HG02840 (cell line): ENCODE measurements around the gene DRAM1.

Experiments
- ATAC-seq: cut with Tn5 transposase; IDR thresholded peaks from one replicate; pipeline ENCODE4 v1.9.1; 2021; ENCODE audit warnings: mild to moderate bottlenecking, moderate library complexity, moderate number of reproducible peaks; ENCODE audit not compliant: unreplicated experiment, low FRiP score

DRAM1 gene

DNA sequence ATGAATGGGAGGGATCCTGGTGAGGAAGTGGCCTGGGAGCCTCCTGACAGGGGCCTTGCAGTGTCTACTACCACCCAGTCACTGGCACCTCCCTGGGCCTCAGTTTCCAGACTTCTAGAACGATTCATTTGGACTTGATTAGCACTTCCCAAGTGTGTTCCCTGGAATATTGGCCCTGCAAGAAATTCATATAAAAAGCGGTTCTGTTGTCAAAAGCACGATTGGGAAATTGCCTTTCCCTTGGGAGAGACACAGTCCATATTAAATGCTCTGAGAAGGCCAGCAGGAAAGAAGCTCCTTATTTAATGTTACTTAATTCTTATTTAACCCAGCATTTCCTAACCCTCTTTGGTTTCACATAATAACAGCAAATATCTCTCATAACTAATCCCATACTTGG lies 61.9 kb downstream of the DRAM1 start:
- ATAC-seq, result no peak

DNA sequence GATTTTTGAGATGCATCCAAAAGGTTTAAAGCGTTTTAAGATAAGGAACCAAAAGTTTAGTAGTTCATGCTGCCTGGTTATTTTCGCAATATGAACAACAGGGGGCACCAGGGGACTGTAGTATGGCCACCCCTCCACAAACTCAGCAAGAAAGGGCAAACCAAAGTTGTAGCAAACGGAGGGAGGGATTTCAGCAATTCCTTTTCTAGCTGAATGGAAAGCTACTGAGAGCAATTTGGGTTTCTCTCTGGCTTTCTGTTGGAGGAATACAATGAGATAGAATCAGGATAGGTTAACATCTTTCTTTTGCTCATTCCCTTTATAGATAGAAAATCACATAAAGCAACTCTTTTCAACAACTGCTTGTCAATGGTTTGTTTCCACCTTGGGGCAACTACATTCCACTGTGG lies 62.5 kb downstream of the DRAM1 start:
- no peak for ATAC-seq

GRCh38 chr12:101940400-101940950 lies 63.1 kb downstream of the DRAM1 start:
- ATAC-seq, result no peak

DNA sequence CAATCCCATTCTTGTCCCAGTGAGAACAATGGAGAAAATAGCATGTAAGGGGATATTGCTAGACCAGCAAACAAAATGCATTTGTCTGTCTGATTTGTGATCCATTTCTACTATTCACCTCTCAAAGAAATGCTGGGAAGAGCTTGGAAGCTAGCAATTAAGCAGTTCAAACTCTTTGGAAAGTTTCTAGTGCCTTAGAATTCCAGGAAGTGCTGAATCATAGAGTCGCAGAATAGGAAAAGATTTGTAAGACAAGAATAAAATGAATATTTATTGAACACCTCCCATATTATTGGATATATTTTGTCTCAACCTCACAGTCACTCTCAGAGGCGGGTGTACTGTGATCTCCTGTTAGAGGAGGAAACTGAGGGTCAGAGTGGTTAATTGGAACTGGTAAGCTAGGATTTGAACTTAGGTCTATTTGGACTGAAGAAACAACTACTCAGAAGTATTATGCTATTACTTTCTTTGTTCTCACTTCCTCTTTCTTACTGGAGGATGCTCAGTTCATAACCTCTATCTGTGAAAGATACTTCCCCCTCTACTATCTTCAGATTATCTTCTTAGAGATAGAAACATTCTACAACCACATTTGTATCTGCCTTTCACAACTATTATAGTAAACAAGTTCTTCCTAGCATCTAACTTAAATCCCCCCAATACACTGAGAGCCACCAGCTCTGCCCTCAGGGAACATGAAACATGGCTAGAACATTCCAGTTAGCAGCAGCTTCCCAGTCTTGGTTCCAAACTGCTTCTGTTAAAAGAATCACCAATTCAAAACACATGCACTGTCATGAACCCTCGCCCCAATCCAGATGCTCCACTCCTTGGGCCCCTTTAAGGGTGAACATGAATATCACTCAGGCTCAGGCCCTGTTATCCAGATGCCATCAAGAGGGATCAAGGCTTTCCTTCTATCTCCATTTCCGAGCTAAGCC lies 64.2 kb downstream of the DRAM1 start:
- peak; percentile 72 for ATAC-seq

DNA sequence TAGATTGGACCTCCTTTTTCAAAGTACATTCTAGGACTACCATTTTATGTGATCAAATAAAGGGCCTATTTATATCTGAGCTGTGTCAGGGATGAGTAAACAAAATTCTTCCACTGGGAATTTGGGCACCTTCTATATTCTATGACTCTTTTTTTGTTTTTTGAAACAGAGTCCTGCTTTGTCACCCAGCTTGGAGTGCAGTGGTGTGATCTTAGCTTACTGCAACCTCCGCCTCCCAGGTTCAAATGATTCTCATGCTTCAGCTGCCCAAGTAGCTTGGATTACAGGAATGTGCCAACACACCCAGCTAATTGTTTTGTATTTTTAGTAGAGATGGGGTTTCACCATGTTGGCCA lies 64.8 kb downstream of the DRAM1 start:
- no peak for ATAC-seq

- ATAC-seq, result no peak
These were observed 68.2 kb downstream of the DRAM1 start for GRCh38 chr12:101945369-101946232.

DNA sequence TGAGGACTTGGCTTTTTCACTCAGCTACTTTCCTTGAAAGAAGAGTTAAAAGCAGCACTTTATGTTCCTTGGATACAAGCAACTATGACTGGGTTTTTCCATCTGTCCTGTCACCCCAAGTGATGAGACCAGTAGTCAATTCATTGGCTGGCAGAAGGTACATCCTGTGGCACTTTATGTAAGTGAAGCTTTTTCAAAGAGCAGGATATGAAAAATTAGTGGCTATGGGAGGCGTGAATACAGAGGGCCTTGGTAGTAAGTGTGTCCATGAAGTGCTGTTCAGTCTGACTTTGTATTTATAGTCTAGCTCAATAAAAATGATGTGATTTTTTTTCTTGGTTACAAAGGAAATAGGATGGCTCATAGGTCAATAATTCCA lies 68.8 kb downstream of the DRAM1 start:
- ATAC-seq, result no peak

DNA sequence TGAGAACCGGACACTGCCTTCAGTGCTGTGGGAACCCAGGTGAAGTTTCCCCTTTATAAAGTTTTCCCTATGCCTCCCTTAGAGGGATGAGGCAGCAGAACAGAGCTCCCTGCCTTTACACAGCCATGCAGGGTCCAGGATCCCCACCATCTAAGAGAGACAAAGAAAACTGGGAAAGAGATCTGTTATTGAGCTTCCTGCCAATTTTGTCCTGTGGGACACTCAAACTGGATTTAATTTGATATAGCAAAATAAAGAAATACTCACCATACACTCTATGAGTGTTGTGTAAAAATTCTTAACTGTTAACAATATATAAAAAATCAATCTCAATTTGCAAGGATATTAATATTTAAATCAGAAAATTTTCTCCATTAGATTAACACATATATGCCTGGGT lies 69.9 kb downstream of the DRAM1 start:
- ATAC-seq, result no peak

DNA sequence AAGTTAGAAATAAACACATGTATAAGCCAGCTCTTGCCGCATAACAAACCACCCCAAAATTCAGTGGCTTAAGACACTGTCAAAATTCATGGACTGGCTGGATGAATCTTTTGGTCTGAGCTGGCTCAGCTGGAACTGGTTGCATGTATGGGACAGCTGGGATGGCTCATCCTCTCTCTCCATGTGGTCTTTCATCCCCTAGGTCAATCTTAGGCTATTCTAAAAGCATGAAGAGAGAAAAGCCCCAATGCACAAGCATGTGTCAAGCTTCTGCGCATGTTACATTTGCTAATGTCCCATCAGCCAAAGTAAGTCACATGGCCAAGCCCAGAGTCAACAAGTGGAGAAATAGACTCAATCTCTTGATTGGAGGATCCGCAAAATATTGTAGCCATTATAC lies 71.0 kb downstream of the DRAM1 start:
- ATAC-seq, result no peak

- no peak for ATAC-seq
These were observed 73.8 kb downstream of the DRAM1 start for GRCh38 chr12:101951002-101951670.

DNA sequence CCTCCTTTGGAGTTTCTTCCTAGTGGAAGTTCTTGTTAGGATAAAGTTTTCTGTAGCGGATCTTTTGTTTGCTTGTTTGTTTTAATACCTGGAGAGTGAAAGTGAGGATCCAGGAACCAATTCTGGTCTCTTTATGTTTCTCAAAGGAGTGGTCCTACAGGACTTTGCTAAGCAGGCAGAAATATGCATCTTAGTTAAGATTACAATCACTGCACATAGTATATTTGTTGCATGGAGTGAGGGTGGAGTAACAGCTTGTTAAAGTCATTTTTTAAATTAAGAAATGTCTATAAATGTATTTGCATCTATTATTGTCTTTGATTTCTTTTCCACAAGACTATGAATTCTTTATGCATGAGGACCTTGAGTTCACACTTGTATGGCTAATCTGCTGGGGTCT lies 76.7 kb downstream of the DRAM1 start:
- ATAC-seq, result no peak

DNA sequence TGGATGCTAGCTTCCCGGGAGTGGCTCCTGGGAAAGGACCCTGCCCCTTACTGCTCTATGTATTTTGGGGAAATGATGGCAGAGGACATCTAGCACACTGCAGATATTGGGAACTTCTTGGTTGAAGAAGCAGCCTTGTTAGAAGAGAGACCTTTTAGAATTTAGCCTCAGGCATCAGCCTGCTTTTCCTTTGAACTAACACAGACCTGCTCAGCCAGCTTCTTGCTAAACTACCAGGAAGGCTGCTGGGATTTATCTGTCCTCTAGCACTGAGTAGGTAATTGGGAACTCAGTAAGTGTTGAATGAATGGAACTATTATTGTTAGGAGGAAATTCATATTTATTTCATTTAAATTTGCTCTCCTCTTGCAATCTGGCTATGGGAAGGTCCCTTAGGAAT lies 77.3 kb downstream of the DRAM1 start:
- ATAC-seq, result no peak

DNA sequence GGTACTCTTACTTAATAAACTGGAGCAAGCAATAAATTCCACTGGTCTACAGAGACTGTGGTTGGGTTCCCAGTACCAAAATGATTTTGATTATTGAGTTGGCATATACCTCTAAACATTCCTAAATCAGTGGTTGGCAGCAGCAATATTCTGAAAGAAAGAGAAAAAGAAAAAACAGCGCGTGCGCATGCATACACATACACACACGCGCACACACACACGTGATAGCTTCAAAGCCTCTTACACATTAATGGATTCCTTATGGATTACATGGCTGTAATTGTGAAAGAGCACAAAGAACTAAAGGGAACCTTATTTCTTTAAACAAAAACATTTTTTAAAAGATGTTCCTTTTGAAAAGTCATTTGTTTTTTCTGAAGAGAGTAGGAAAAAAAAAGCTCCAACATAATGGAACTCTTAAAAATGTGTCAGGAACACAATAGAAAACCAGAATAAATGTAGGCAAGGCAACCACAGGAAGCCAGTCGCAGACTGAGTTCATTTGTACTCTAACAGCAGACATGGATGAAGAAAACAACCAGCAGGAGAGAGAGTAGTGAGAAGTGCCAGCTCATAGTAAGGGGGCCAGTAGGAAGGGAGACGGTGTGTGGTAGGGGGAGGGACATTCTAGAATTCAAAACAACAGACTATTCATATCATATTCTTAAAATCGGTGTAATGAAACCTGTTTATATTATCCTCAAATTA lies 80.0 kb downstream of the DRAM1 start:
- ATAC-seq, result no peak

GRCh38 chr12:101959607-101960006 lies 82.2 kb downstream of the DRAM1 start:
- no peak for ATAC-seq

- no peak for ATAC-seq
These were observed 85.1 kb downstream of the DRAM1 start for GRCh38 chr12:101962486-101962885.

GRCh38 chr12:101963697-101964096 lies 86.3 kb downstream of the DRAM1 start:
- ATAC-seq, result no peak

GRCh38 chr12:101966496-101966895 lies 89.1 kb downstream of the DRAM1 start:
- ATAC-seq, result no peak

DNA sequence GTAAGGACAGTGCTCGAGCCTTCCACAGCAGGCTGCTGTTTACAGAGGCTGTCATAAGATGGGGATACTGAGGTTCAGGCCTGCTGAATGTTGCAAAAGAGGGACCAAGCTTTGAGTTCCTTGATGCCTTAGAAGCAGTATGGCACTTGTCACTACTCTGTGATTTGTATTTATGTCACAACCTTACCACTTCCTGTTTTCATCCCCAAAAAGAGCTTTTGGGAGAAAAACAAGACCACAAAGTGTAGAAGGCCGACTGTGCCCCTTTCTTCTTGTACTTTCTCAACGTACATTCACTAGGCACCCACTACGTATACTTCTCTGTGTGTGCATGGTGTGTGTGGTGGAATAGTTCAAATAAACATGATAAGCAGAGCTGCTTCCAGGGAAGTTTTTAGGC lies 90.1 kb downstream of the DRAM1 start:
- ATAC-seq, result no peak

GRCh38 chr12:101968770-101969169 lies 91.4 kb downstream of the DRAM1 start:
- ATAC-seq, result no peak
